Activated CD8-positive, alpha-beta T cell treated with anti-CD3 and anti-CD28 coated beads for 36 hours (primary cell): ENCODE measurements around the gene ZNF185. TPM values are rescaled to one million over a fixed set of nuclear protein-coding genes. Genes with fewer than 3 reads are reported as not detected.

ENCODE experiments used
- ATAC-seq: fragments of 200-7000 bp; cut with Tn5 transposase; one replicate; pipeline ENCODE4 v1.10.0; 2021; ENCODE audit warnings: mild to moderate bottlenecking, moderate library complexity
- CTCF ChIA-PET: fragments of 350-600 bp; sonication (Branson Sonifier 250); formaldehyde crosslinking; loops from one replicate; lab custom pipeline; 2021; ENCODE audit warnings: antibody characterized with exemption; lab: Charles Lee
- POLR2A ChIA-PET: fragments of 350-600 bp; sonication (Branson Sonifier 250); formaldehyde crosslinking; loops from one replicate; lab custom pipeline; 2021; ENCODE audit warnings: antibody characterized with exemption; lab: Charles Lee
- DNase-seq: peaks from one replicate; pipeline ENCODE4 v3.0.0-alpha.2; 2020
- H3K27ac Mint-ChIP-seq: one replicate; pipeline ENCODE4 v1.8.0; 2021; ENCODE audit warnings: mild to moderate bottlenecking, mixed read lengths
- H3K27me3 Mint-ChIP-seq: one replicate; pipeline ENCODE4 v1.8.0; 2021; ENCODE audit warnings: mixed read lengths
- H3K36me3 Mint-ChIP-seq: one replicate; pipeline ENCODE4 v1.8.0; 2021; ENCODE audit warnings: low read depth, mixed read lengths
- H3K4me1 Mint-ChIP-seq: one replicate; pipeline ENCODE4 v1.8.0; 2021; ENCODE audit warnings: low read depth, mixed read lengths
- H3K4me3 Mint-ChIP-seq: one replicate; pipeline ENCODE4 v1.8.0; 2021; ENCODE audit warnings: mild to moderate bottlenecking, moderate library complexity, mixed read lengths
- H3K9me3 Mint-ChIP-seq: one replicate; pipeline ENCODE4 v1.8.0; 2021; ENCODE audit warnings: mixed read lengths
- CTCF ChIP-seq: fragments of 200-600 bp; IDR thresholded peaks from one replicate; pipeline ENCODE4 v1.8.0; 2022; ENCODE audit warnings: antibody characterized with exemption, mild to moderate bottlenecking
- intact Hi-C: fragments of 100-400 bp; cut with micrococcal nuclease; formaldehyde crosslinking; loops from one replicate; pipeline ENCODE4 v1.10.0; 2022
- total RNA-seq, 2 experiments: library from RNA; stranded (reverse); gene quantifications; one replicate each; pipeline ENCODE4 v1.2.3, GENCODE V29; 2021

Gene ZNF185
- total RNA-seq, 2 experiments from 2014 or later = 1.6 to 1.7 TPM

- Mint-ChIP-seq H3K9me3 (no peaks in the 10 kb centered on the region), H3K27me3 (no peaks in the 10 kb centered on the region), H3K4me3 (peak overlapping the region; percentile 86), H3K4me1 (no peaks in the 10 kb centered on the region), H3K27ac (peak overlapping the region; percentile 59), H3K36me3 (peaks cover 2% of the 10 kb centered on the region)
- CTCF ChIA-PET = interaction anchor here (0.6 to 2.8 kb wide), 21 partner anchors 9 to 726 kb away, joined by 3 to 26 read pairs (median 4); partner anchors contain the start of gene HAUS7
- POLR2A ChIA-PET = no interaction called here
- no peak for DNase-seq
- intact Hi-C loops = no loop called here
- no peak for TF ChIP-seq CTCF
- no peak for ATAC-seq
These were observed 44.2 kb downstream of the ZNF185 start for GRCh38 chrX:152942077-152942442.

- ChIA-PET CTCF (interaction anchor here (1.1 to 2.8 kb wide), 2 partner anchors 9 to 701 kb away, joined by 3 to 26 read pairs; no protein-coding TSS in a partner anchor), POLR2A (interaction anchor here (0.6 kb wide), 1 partner anchor 509 kb away, joined by 4 read pairs; no protein-coding TSS in a partner anchor)
- Mint-ChIP-seq H3K27me3 (no peaks in the 10 kb centered on the region), H3K9me3 (no peaks in the 10 kb centered on the region), H3K36me3 (peaks cover 2% of the 10 kb centered on the region), H3K4me3 (no peak overlapping the region), H3K4me1 (no peaks in the 10 kb centered on the region), H3K27ac (no peak overlapping the region)
- DNase-seq (no peak), ATAC-seq (no peak)
- intact Hi-C loops = no loop called here
- TF ChIP-seq CTCF = no peak
These were observed 46.0 kb downstream of the ZNF185 start for GRCh38 chrX:152943826-152944225.

- peaks cover 2% of the 10 kb centered on the region for H3K36me3 Mint-ChIP-seq
- no peaks in the 10 kb centered on the region for H3K27me3 Mint-ChIP-seq
- H3K27ac Mint-ChIP-seq = no peak overlapping the region
- no peak overlapping the region for H3K4me3 Mint-ChIP-seq
- H3K9me3 Mint-ChIP-seq = no peaks in the 10 kb centered on the region
- no peaks in the 10 kb centered on the region for H3K4me1 Mint-ChIP-seq
- ATAC-seq (no peak), DNase-seq (no peak)
- no peak for TF ChIP-seq CTCF
- intact Hi-C loops = no loop called here
- POLR2A ChIA-PET = no interaction called here
- CTCF ChIA-PET = interaction anchor here (0.8 kb wide), 1 partner anchor 13 kb away, joined by 3 read pairs; no protein-coding TSS in a partner anchor
These were observed 47.4 kb downstream of the ZNF185 start for GRCh38 chrX:152945021-152945979.

GRCh38 chrX:152946681-152947080 is 48.8 kb downstream of the ZNF185 start:
- no peak overlapping the region for H3K27ac Mint-ChIP-seq

More at GRCh38 chrX:152946681-152947080, 48.8 kb downstream of the ZNF185 start:
- Mint-ChIP-seq H3K4me1 (no peaks in the 10 kb centered on the region), H3K36me3 (peaks cover 2% of the 10 kb centered on the region), H3K9me3 (no peaks in the 10 kb centered on the region), H3K27me3 (no peaks in the 10 kb centered on the region), H3K4me3 (no peak overlapping the region)
- ATAC-seq (no peak), DNase-seq (no peak)
- CTCF ChIA-PET = interaction anchor here (0.8 kb wide), 1 partner anchor 12 kb away, joined by 3 read pairs; no protein-coding TSS in a partner anchor
- POLR2A ChIA-PET = no interaction called here
- TF ChIP-seq CTCF = no peak
- intact Hi-C loops = no loop called here

Other genes with a start within 250 kb of the ZNF185 start
- gene MAGEA3, start 199.3 kb upstream of the ZNF185 start, total RNA-seq = not detected
- not detected for gene CSAG2, start 188.8 kb upstream of the ZNF185 start, total RNA-seq
- not detected for gene MAGEA2B, start 183.4 kb upstream of the ZNF185 start, total RNA-seq
- gene CSAG1, start 164.3 kb upstream of the ZNF185 start, total RNA-seq = not detected
- not detected for gene MAGEA12, start 164.3 kb upstream of the ZNF185 start, total RNA-seq
- gene MAGEA2, start 144.2 kb upstream of the ZNF185 start, total RNA-seq = not detected
- gene CSAG3, start 138.8 kb upstream of the ZNF185 start, total RNA-seq = not detected
- gene MAGEA6, start 128.4 kb upstream of the ZNF185 start, total RNA-seq = not detected
- gene CETN2, start 67.3 kb upstream of the ZNF185 start, total RNA-seq = 1 to 10 TPM; 8.3 to 8.8 TPM
- gene NSDHL, start 67.0 kb upstream of the ZNF185 start, total RNA-seq = 10 to 100 TPM; 15.0 to 15.8 TPM
- gene PNMA5, start 96.0 kb downstream of the ZNF185 start, total RNA-seq = not detected
- 1 to 10 TPM; 1.1 to 1.4 TPM for gene PNMA3, start 158.4 kb downstream of the ZNF185 start, total RNA-seq
- under 1 TPM; 0.40 to 0.43 TPM for gene PNMA6A, start 174.4 kb downstream of the ZNF185 start, total RNA-seq